CD14-positive monocyte (primary cell): Measurements from ENCODE around the gene L3MBTL3. TPM values are rescaled to one million over a fixed set of nuclear protein-coding genes. Genes with fewer than 3 reads are reported as not detected.

Experiments used
- DNase-seq, 3 donors: peaks; one replicate each; pipeline ENCODE4 v3.0.0-alpha.2; 2011 to 2022
- H2AFZ ChIP-seq: 2 replicates; pipeline ENCODE4 v1.6.0; 2012; ENCODE audit warnings: mild to moderate bottlenecking, low read depth, low read length, inconsistent platforms; ENCODE audit not compliant: insufficient read depth, poor library complexity, severe bottlenecking
- H3K27ac ChIP-seq, 2 donors: 1 replicate in 1 of 2; 2 replicates in 1 of 2; pipeline ENCODE4 v1.5.1; 2012 to 2013; ENCODE audit warnings: low read length in 2 of 2, control low read depth in 1 of 2, inconsistent platforms in 1 of 2, low read depth in 1 of 2, mild to moderate bottlenecking in 1 of 2
- H3K27me3 ChIP-seq, 2 donors: one replicate each; pipeline versions ENCODE4 v1.6.0 to v1.6.1; 2011 to 2013; ENCODE audit warnings: low read length in 2 of 2; ENCODE audit not compliant: control insufficient read depth in 2 of 2, insufficient read depth in 2 of 2
- H3K36me3 ChIP-seq, 2 donors: replicated peaks in 1 of 2; 1 replicate in 1 of 2; 2 replicates in 1 of 2; pipeline versions ENCODE4 v1.5.1 to v1.6.1; 2012 to 2013; ENCODE audit warnings: low read length in 2 of 2, control low read depth in 1 of 2, inconsistent platforms in 1 of 2, mild to moderate bottlenecking in 1 of 2; ENCODE audit not compliant: insufficient read depth in 2 of 2, control insufficient read depth in 1 of 2
- H3K4me1 ChIP-seq, 2 donors: 1 replicate in 1 of 2; 2 replicates in 1 of 2; pipeline versions ENCODE4 v1.5.1 to v1.6.1; 2012 to 2013; ENCODE audit warnings: low read length in 2 of 2, control low read depth in 1 of 2, inconsistent platforms in 1 of 2, mild to moderate bottlenecking in 1 of 2, moderate library complexity in 1 of 2; ENCODE audit not compliant: insufficient read depth in 2 of 2, control insufficient read depth in 1 of 2
- H3K4me2 ChIP-seq: replicated peaks from 2 replicates; pipeline ENCODE3; 2012; ENCODE audit warnings: low read length, moderate library complexity, mild to moderate bottlenecking; ENCODE audit not compliant: poor library complexity, severe bottlenecking; ENCODE audit errors: extremely low read depth
- H3K4me3 ChIP-seq, 3 experiments: fragments of 200-600 bp in 1 of 3; sonication (generic) in 1 of 3; replicated peaks in 1 of 3; 1 replicate in 2 of 3; 2 replicates in 1 of 3; pipeline ENCODE4 v1.5.1; 2011 to 2013; ENCODE audit warnings: low read length in 3 of 3, mild to moderate bottlenecking in 3 of 3, control low read depth in 2 of 3, low read depth in 2 of 3, inconsistent platforms in 1 of 3, moderate library complexity in 1 of 3
- H3K79me2 ChIP-seq: 2 replicates; pipeline ENCODE4 v1.6.0; 2012; ENCODE audit warnings: mild to moderate bottlenecking, control low read depth, inconsistent platforms, low read length, moderate library complexity; ENCODE audit not compliant: insufficient read depth
- H3K9ac ChIP-seq: 2 replicates; pipeline ENCODE4 v1.6.0; 2017; ENCODE audit warnings: low read length, mild to moderate bottlenecking; ENCODE audit not compliant: insufficient read depth, poor library complexity, severe bottlenecking
- H3K9me3 ChIP-seq, 2 donors: replicated peaks in 1 of 2; 1 replicate in 1 of 2; 2 replicates in 1 of 2; pipeline versions ENCODE4 v1.5.1 to v1.6.1; 2012 to 2013; ENCODE audit warnings: low read length in 2 of 2, control low read depth in 1 of 2; ENCODE audit not compliant: control insufficient read depth in 1 of 2, insufficient read depth in 1 of 2
- H4K20me1 ChIP-seq: 2 replicates; pipeline ENCODE4 v1.6.0; 2012; ENCODE audit warnings: mild to moderate bottlenecking, low read length, control low read depth, moderate library complexity; ENCODE audit not compliant: insufficient read depth
- H3K27ac Mint-ChIP-seq, 7 donors: one replicate each; pipeline ENCODE4 v1.8.0; 2020; ENCODE audit warnings: mild to moderate bottlenecking in 7 of 7, mixed read lengths in 7 of 7, moderate library complexity in 6 of 7, inconsistent platforms in 2 of 7
- H3K27me3 Mint-ChIP-seq, 3 donors: one replicate each; pipeline ENCODE4 v1.8.0; 2021 to 2022; ENCODE audit warnings: low read depth in 3 of 3, mild to moderate bottlenecking in 3 of 3, mixed read lengths in 3 of 3, moderate library complexity in 3 of 3, inconsistent platforms in 1 of 3
- H3K36me3 Mint-ChIP-seq, 2 donors: one replicate each; pipeline ENCODE4 v1.8.0; 2020; ENCODE audit warnings: mixed read lengths in 2 of 2, inconsistent platforms in 1 of 2, mild to moderate bottlenecking in 1 of 2
- H3K4me1 Mint-ChIP-seq: one replicate; pipeline ENCODE4 v1.8.0; 2020; ENCODE audit warnings: mild to moderate bottlenecking, mixed read lengths
- H3K4me3 Mint-ChIP-seq, 2 donors: one replicate each; pipeline ENCODE4 v1.8.0; 2020; ENCODE audit warnings: mild to moderate bottlenecking in 2 of 2, mixed read lengths in 2 of 2, moderate library complexity in 1 of 2
- H3K9me3 Mint-ChIP-seq, 7 donors: one replicate each; pipeline ENCODE4 v1.8.0; 2020 to 2022; ENCODE audit warnings: mixed read lengths in 7 of 7, mild to moderate bottlenecking in 6 of 7, moderate library complexity in 6 of 7, inconsistent platforms in 2 of 7
- CTCF ChIP-seq: fragments of 200-600 bp; IDR thresholded peaks from one replicate; pipeline ENCODE4 v1.8.0; 2022; ENCODE audit warnings: antibody characterized with exemption, mild to moderate bottlenecking
- WGBS: methylation state at CpG from one replicate; pipeline ENCODE4 v1.1.5; 2013; ENCODE audit warnings: missing lambda C conversion rate; ENCODE audit not compliant: insufficient coverage; 5-methylcytosine and 5-hydroxymethylcytosine counted together
- intact Hi-C, 2 donors: fragments of 100-400 bp; cut with micrococcal nuclease; formaldehyde crosslinking; loops; one replicate each; pipeline versions ENCODE4 v1.15.0 to v1.15.1; 2023
- polyA plus RNA-seq, 3 donors: library from polyadenylated mRNA; depleted of rRNA in 1 of 3; unstranded in 2 of 3; stranded (reverse) in 1 of 3; fragments of 300-500 nt in 2 of 3; fragments of >200 nt in 1 of 3; fragmentation: Illumina TruSeq in 2 of 3; gene quantifications; 1 replicate in 2 of 3; 2 replicates in 1 of 3; pipeline ENCODE4 v1.2.3, GENCODE V29; 2012 to 2021

L3MBTL3 gene
- polyA plus RNA-seq, 3 donors = 2.1 to 8.0 (median 3.7) TPM

DNA sequence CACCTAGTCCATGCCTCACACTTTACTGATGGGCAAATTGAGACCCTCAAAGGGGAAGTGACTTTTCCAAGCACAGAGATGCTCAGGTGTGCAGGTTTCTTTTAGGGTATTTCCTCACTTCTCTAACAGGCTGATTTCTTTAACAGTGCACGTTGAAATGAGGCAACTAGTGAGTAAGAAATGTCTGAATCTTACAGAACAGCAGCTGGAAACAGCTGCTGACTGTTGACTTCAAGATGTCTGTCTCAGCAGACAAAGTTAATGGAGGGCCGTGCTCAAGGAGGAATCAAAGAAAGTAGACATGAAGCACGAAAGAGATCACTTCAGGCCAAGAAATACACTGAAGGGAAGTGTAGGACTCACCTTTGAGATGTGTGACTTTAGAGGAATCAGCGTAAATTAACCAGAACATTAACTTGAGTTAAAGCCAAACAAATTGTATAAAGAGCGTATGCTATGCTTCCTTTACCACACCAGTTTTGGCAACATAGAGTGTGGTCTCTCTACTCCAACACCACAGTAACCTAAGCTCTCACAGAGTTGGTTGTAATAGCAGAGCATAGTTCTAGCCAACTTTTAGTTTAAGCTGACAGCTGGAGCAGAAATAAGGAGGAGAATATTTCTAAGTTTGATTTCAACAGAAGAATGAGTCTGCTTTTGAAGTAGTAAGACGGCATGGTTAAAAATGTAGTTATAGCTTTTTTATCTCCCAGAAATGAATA, 143.5 kb downstream of the L3MBTL3 start:
- no peak overlapping the region for H3K9ac ChIP-seq
- no CpG with 5 or more reads among the region's 6 CpGs for WGBS
- TF ChIP-seq CTCF = no peak
- Mint-ChIP-seq H3K4me3 (no peak overlapping the region), H3K27me3 (no peaks in the 10 kb centered on the region), H3K9me3 (peaks cover 0 to 16% (median 6%) of the 10 kb centered on the region in 7 donors), H3K27ac (no peak overlapping the region), H3K4me1 (no peaks in the 10 kb centered on the region), H3K36me3 (no peaks in the 10 kb centered on the region)
- no peak overlapping the region for H3K27ac ChIP-seq
- no peaks in the 10 kb centered on the region for H3K4me1 ChIP-seq
- H3K4me3 ChIP-seq = no peak overlapping the region
- no peak for DNase-seq
- H3K27me3 ChIP-seq = no peaks in the 10 kb centered on the region
- H3K9me3 ChIP-seq = peaks cover 5 to 10% of the 10 kb centered on the region in 2 donors
- intact Hi-C loops = no loop called here
- H3K79me2 ChIP-seq = no peaks in the 10 kb centered on the region
- H4K20me1 ChIP-seq = no peaks in the 10 kb centered on the region
- H3K36me3 ChIP-seq = no peaks in the 10 kb centered on the region
- H3K4me2 ChIP-seq = no peak overlapping the region
- H2AFZ ChIP-seq = no peak overlapping the region

GRCh38 chr6:130162421-130162820, 144.0 kb downstream of the L3MBTL3 start:
- Histone ChIP-seq H3K4me1 (no peaks in the 10 kb centered on the region), H3K36me3 (no peaks in the 10 kb centered on the region), H3K9me3 (peaks cover 5 to 8% of the 10 kb centered on the region in 2 donors), H3K4me3 (no peak overlapping the region), H4K20me1 (no peaks in the 10 kb centered on the region), H3K9ac (no peak overlapping the region), H3K27ac (no peak overlapping the region), H3K4me2 (no peak overlapping the region), H3K79me2 (no peaks in the 10 kb centered on the region), H3K27me3 (no peaks in the 10 kb centered on the region), H2AFZ (no peak overlapping the region)
- Mint-ChIP-seq H3K4me3 (no peak overlapping the region), H3K4me1 (no peaks in the 10 kb centered on the region), H3K27me3 (no peaks in the 10 kb centered on the region), H3K27ac (no peak overlapping the region), H3K36me3 (no peaks in the 10 kb centered on the region), H3K9me3 (peaks cover 0 to 13% (median 6%) of the 10 kb centered on the region in 7 donors)
- intact Hi-C loops = no loop called here
- WGBS = no CpG with 5 or more reads among the region's 2 CpGs
- TF ChIP-seq CTCF = no peak
- no peak for DNase-seq
